Mucosa of descending colon (tissue), 3 donors: ENCODE data around the gene SLC26A9. TPM values are rescaled to one million over a fixed set of nuclear protein-coding genes. Genes with fewer than 3 reads are reported as not detected.

Experiments
- ATAC-seq: fragments of 200-7000 bp; cut with Tn5 transposase; one replicate; pipeline ENCODE4 v1.9.1; 2020; ENCODE audit warnings: mild to moderate bottlenecking, moderate library complexity
- DNase-seq, 3 donors: peaks; one replicate each; pipeline ENCODE4 v3.0.0-alpha.2; 2020
- H3K36me3 ChIP-seq: fragments of 200-600 bp; one replicate; pipeline ENCODE4 v1.8.0; 2021; ENCODE audit warnings: low read depth, mild to moderate bottlenecking
- H3K4me1 ChIP-seq: fragments of 200-600 bp; one replicate; pipeline ENCODE4 v1.8.0; 2021; ENCODE audit warnings: low read depth, mild to moderate bottlenecking
- H3K4me3 ChIP-seq: fragments of 200-600 bp; one replicate; pipeline ENCODE4 v1.8.0; 2021; ENCODE audit warnings: mild to moderate bottlenecking
- H3K9me3 ChIP-seq: fragments of 200-600 bp; one replicate; pipeline ENCODE4 v1.8.0; 2021; ENCODE audit warnings: mild to moderate bottlenecking
- CTCF ChIP-seq: fragments of 200-600 bp; IDR thresholded peaks from one replicate; pipeline ENCODE4 v1.8.0; 2022; ENCODE audit warnings: antibody characterized with exemption, mild to moderate bottlenecking
- intact Hi-C, 2 donors: fragments of 100-400 bp; cut with DNase I in 1 of 2; cut with micrococcal nuclease in 1 of 2; formaldehyde crosslinking; loops; one replicate each; pipeline versions ENCODE4 v1.11.0 to v1.11.1; 2022; cut with DNase I, micrococcal nuclease
- total RNA-seq, 3 donors: library from RNA; stranded (reverse); fragmentation: NEBNext Ultra II Directional in 2 of 3; extraction: Animal tissue kit (Norgen Biotek cat#: 25700) in 2 of 3; gene quantifications; one replicate each; pipeline versions ENCODE4 v1.2.1 to v1.2.4, GENCODE V29; 2021 to 2023
- donor health status: DM: no; HTN: no; CAD: no; lungs with moderate emphysema.
- donor health status: DM: no; HTN: no; CAD: no.
- donor health status: DM: no; HTN: yes; CAD: no.

The SLC26A9 gene
- total RNA-seq, 3 donors from 2014 or later = not detected

- no peaks in the 10 kb centered on the region for H3K4me1 ChIP-seq
- no peaks in the 10 kb centered on the region for H3K9me3 ChIP-seq
- intact Hi-C loops = no loop called here
- H3K36me3 ChIP-seq = no peaks in the 10 kb centered on the region
- H3K4me3 ChIP-seq = no peak overlapping the region
- ATAC-seq (no peak), DNase-seq (no peak)
- TF ChIP-seq CTCF = no peak
Measured at GRCh38 chr1:205967554-205968335, 24.5 kb upstream of the SLC26A9 start.

- no peak for TF ChIP-seq CTCF
- Histone ChIP-seq H3K4me1 (no peaks in the 10 kb centered on the region), H3K4me3 (no peak overlapping the region), H3K9me3 (no peaks in the 10 kb centered on the region), H3K36me3 (no peaks in the 10 kb centered on the region)
- no peak for ATAC-seq
- no peak for DNase-seq
- intact Hi-C loops = no loop called here
Measured at GRCh38 chr1:205965036-205965884, 22.0 kb upstream of the SLC26A9 start.

- H3K36me3 ChIP-seq = no peaks in the 10 kb centered on the region
- no peak overlapping the region for H3K4me3 ChIP-seq
- ATAC-seq = no peak
- intact Hi-C loops = no loop called here
- TF ChIP-seq CTCF = no peak
- H3K9me3 ChIP-seq = no peaks in the 10 kb centered on the region
- H3K4me1 ChIP-seq = no peaks in the 10 kb centered on the region
- DNase-seq = no peak
Measured at GRCh38 chr1:205963352-205964155, 20.3 kb upstream of the SLC26A9 start.

- DNase-seq (no peak), ATAC-seq (no peak)
- H3K4me1 ChIP-seq = no peaks in the 10 kb centered on the region
- no peaks in the 10 kb centered on the region for H3K36me3 ChIP-seq
- intact Hi-C loops = no loop called here
- TF ChIP-seq CTCF = no peak
- H3K4me3 ChIP-seq = no peak overlapping the region
- no peaks in the 10 kb centered on the region for H3K9me3 ChIP-seq
Measured at GRCh38 chr1:205962821-205963221, 19.6 kb upstream of the SLC26A9 start.

GRCh38 chr1:205961991-205962820 lies 18.9 kb upstream of the SLC26A9 start:
- no peaks in the 10 kb centered on the region for H3K4me1 ChIP-seq
- intact Hi-C loops = no loop called here
- TF ChIP-seq CTCF = no peak
- ATAC-seq = no peak
- DNase-seq = no peak
- no peaks in the 10 kb centered on the region for H3K36me3 ChIP-seq
- no peaks in the 10 kb centered on the region for H3K9me3 ChIP-seq
- H3K4me3 ChIP-seq = no peak overlapping the region
